RWPE1 (cell line): ENCODE measurements around the gene SKAP2.

Source experiments
- CTCF ChIA-PET: fragments of 350-600 bp; sonication (Branson Sonifier 250); formaldehyde crosslinking; extraction: SDS; loops from one replicate; lab custom pipeline; 2021; lab: Yijun Ruan, JAX
- POLR2A ChIA-PET: fragments of 400-600 bp; formaldehyde crosslinking; extraction: SDS; loops from one replicate; lab custom pipeline; 2020; ENCODE audit warnings: antibody characterized with exemption; ENCODE audit not compliant: low non-redundant PET; lab: Yijun Ruan, JAX
- DNase-seq: peaks from one replicate; pipeline ENCODE4 v3.0.0; 2012; ENCODE audit warnings: low spot score
- H3K27ac ChIP-seq: fragments of 450-650 bp; 2 replicates; pipeline ENCODE4 v1.5.1; 2017
- TF ChIP-seq, protein P1 (sequence below): fragments of 450-650 bp; conservative IDR thresholded peaks from 2 replicates; pipeline ENCODE4 v1.5.1; 2017; ENCODE audit warnings: low read depth, mild to moderate bottlenecking

The SKAP2 gene

GRCh38 chr7:26620352-26620751, 244.0 kb downstream of the SKAP2 start:
- POLR2A ChIA-PET: interaction anchor here (0.6 kb wide), 1 partner anchor 430 kb away, joined by 3 read pairs; no protein-coding TSS in a partner anchor
- no peak overlapping the region for H3K27ac ChIP-seq
- CTCF ChIA-PET: interaction anchor here (0.6 kb wide), 2 partner anchors 42 to 47 kb away, joined by 4 to 5 read pairs; no protein-coding TSS in a partner anchor
- TF ChIP-seq, protein P1, sequence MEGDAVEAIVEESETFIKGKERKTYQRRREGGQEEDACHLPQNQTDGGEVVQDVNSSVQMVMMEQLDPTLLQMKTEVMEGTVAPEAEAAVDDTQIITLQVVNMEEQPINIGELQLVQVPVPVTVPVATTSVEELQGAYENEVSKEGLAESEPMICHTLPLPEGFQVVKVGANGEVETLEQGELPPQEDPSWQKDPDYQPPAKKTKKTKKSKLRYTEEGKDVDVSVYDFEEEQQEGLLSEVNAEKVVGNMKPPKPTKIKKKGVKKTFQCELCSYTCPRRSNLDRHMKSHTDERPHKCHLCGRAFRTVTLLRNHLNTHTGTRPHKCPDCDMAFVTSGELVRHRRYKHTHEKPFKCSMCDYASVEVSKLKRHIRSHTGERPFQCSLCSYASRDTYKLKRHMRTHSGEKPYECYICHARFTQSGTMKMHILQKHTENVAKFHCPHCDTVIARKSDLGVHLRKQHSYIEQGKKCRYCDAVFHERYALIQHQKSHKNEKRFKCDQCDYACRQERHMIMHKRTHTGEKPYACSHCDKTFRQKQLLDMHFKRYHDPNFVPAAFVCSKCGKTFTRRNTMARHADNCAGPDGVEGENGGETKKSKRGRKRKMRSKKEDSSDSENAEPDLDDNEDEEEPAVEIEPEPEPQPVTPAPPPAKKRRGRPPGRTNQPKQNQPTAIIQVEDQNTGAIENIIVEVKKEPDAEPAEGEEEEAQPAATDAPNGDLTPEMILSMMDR: no peak
- DNase-seq: peak; percentile 15

- POLR2A ChIA-PET: interaction anchor here (0.6 kb wide), 1 partner anchor 431 kb away, joined by 3 read pairs; no protein-coding TSS in a partner anchor
- DNase-seq: no peak
- TF ChIP-seq, protein P1: no peak
- CTCF ChIA-PET: interaction anchor here (0.6 kb wide), 1 partner anchor 324 kb away, joined by 3 read pairs; no protein-coding TSS in a partner anchor
- no peak overlapping the region for H3K27ac ChIP-seq
These were observed 244.9 kb downstream of the SKAP2 start for GRCh38 chr7:26619348-26619984.

GRCh38 chr7:26618898-26619297, 245.5 kb downstream of the SKAP2 start:
- ChIA-PET POLR2A (no interaction called here), CTCF (interaction anchor here (0.6 kb wide), 1 partner anchor 324 kb away, joined by 3 read pairs; no protein-coding TSS in a partner anchor)
- TF ChIP-seq, protein P1: no peak
- no peak overlapping the region for H3K27ac ChIP-seq
- DNase-seq: no peak

- no peak for DNase-seq
- ChIA-PET CTCF (no interaction called here), POLR2A (no interaction called here)
- TF ChIP-seq, protein P1: no peak
- no peak overlapping the region for H3K27ac ChIP-seq
These were observed 245.9 kb downstream of the SKAP2 start for GRCh38 chr7:26618449-26618848.
